ENCODE measurements around the gene SMARCA2. TPM values are rescaled to one million over a fixed set of nuclear protein-coding genes. Genes with fewer than 3 reads are reported as not detected.
"Not testable (repeated sequence)": the region's sequence is repeated elsewhere in the genome, so short reads cannot be mapped to it uniquely, and the experiment has no call there.

The SMARCA2 gene
- total RNA-seq, 1 donor from 2014 or later = 91.4 TPM

DNA sequence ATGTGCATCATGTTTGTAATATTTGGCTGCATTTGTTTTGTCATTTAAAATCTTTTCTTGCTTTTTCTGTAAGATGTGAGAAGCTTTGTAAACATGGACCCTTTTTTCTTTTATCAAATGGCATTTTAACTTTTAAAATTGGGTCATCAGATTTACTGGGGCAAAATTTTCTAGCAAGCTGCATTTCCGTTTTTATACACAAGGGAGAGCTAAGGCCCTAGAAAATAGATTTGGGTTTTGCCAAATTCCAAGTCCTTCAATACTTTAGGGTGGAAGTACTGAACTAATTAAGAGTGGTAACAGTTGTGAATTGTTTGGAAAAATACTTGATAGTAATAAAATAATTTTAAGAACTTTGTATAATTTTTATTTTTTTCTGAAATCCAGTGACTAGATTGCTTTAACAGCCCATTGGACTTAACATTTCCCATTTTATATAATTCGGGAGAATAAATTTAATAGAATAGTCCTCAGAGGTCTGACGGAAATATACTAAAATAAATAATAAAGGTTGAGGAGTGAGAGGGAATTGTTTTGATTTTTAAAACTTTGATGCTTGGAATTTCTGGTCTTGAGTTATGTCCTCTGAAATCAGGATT is 117.4 kb downstream of the SMARCA2 start:
- Mint-ChIP-seq H3K4me1 (peaks cover 4% of the 10 kb centered on the region), H3K4me3 (no peak overlapping the region), H3K27me3 (no peaks in the 10 kb centered on the region), H3K36me3 (ENCODE audit: low read depth) (peaks cover 33% of the 10 kb centered on the region), H3K27ac (no peak overlapping the region), H3K9me3 (no peaks in the 10 kb centered on the region)
- intact Hi-C loops (cut with micrococcal nuclease) = loop anchor here (1.0 to 5.0 kb wide), 2 partner anchors 47 to 220 kb away; no protein-coding TSS in a partner anchor
- DNase-seq = no peak

DNA sequence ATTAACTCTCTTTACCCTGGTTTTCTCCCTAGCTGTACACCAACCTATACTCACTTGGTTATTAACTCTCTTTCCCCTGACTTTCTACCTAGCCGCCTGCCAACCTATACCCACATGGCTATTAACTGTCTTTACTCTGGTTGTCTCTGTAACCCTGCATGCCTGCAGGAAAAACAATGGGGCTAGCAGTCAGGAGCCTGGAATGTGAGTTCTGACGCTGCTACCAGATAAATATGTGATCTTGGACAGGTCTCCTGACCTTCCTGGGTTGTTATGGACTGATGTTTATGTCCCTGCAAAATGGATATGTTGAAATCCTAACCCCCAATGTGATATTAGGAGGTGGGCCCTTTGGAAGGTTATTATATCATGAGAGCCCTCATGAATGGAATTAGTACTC is 119.2 kb downstream of the SMARCA2 start:
- Mint-ChIP-seq H3K9me3 (no peaks in the 10 kb centered on the region), H3K4me1 (peaks cover 4% of the 10 kb centered on the region), H3K4me3 (no peak overlapping the region), H3K27ac (no peak overlapping the region), H3K36me3 (ENCODE audit: low read depth) (peaks cover 39% of the 10 kb centered on the region), H3K27me3 (no peaks in the 10 kb centered on the region)
- DNase-seq = no peak
- intact Hi-C loops (cut with micrococcal nuclease) = loop anchor here (5.0 kb wide), 1 partner anchor 218 kb away; no protein-coding TSS in a partner anchor

GRCh38 chr9:2138646-2139045 is 123.5 kb downstream of the SMARCA2 start:
- peaks cover 4% of the 10 kb centered on the region for H3K4me1 Mint-ChIP-seq
- H3K27ac Mint-ChIP-seq = no peak overlapping the region
- H3K27me3 Mint-ChIP-seq = no peaks in the 10 kb centered on the region
- no peak overlapping the region for H3K4me3 Mint-ChIP-seq
- no peak for DNase-seq
- no peaks in the 10 kb centered on the region for H3K9me3 Mint-ChIP-seq
- intact Hi-C loops (cut with micrococcal nuclease) = loop anchor here (5.0 kb wide), 1 partner anchor 104 kb away; no protein-coding TSS in a partner anchor
- H3K36me3 Mint-ChIP-seq (ENCODE audit: low read depth) = peaks cover 51% of the 10 kb centered on the region

DNA sequence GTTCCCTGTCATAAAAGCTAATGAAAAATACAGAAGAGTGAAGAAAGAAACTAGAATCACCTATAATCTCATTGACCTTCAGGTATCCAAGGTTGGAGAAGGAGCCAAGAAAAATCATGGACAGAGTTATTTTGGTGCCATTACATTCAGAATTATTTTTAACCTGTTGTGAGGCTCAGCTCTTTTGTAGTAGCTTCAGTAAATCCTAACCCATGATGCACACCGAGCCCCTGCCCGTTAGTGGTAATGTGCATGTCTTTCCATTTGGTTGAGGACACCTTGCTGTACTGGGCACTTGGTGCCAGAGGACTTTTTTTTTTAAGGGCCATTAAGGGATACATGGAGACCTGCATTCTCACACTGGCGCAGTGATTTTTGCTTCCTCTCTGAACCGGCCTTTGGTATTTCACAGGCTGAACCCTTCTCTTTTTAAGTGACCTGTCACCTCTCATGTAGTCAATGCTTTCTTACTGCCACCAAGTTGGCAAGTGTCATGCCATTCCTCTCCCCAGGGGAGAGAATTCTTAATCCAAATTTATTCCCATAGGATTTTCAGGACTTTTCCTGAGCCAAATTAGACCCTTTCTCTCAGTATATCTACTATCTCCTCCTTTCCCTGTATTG is 125.6 kb downstream of the SMARCA2 start:
- no peak overlapping the region for H3K4me3 Mint-ChIP-seq
- intact Hi-C loops (cut with micrococcal nuclease) = no loop called here
- no peak overlapping the region for H3K27ac Mint-ChIP-seq
- H3K4me1 Mint-ChIP-seq = peaks cover 4% of the 10 kb centered on the region
- peaks cover 47% of the 10 kb centered on the region for H3K36me3 Mint-ChIP-seq (ENCODE audit: low read depth)
- H3K27me3 Mint-ChIP-seq = no peaks in the 10 kb centered on the region
- DNase-seq = no peak
- H3K9me3 Mint-ChIP-seq = no peaks in the 10 kb centered on the region

DNA sequence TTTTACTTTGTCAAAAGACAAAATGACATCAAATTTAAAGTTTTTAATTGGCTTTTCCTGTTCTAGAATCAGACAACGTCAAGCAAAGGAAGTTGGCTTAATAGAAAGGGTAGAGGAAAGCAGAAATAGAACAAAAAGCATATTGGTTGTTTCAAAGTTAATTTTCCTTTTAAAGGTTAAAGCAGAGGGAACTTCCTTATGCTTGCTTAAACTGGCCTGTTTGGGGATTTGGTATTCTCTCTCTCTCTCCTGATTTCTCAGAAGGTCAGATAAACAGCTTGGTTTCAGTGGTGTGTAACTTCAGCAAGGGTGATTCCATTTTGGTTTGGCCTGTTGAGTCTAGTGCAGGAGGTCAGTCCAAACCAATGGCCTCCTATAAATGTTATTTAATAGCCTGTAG is 127.1 kb downstream of the SMARCA2 start:
- Mint-ChIP-seq H3K27me3 (no peaks in the 10 kb centered on the region), H3K36me3 (ENCODE audit: low read depth) (peaks cover 47% of the 10 kb centered on the region), H3K4me1 (peaks cover 4% of the 10 kb centered on the region), H3K4me3 (no peak overlapping the region), H3K27ac (no peak overlapping the region), H3K9me3 (no peaks in the 10 kb centered on the region)
- intact Hi-C loops (cut with micrococcal nuclease) = no loop called here
- no peak for DNase-seq

DNA sequence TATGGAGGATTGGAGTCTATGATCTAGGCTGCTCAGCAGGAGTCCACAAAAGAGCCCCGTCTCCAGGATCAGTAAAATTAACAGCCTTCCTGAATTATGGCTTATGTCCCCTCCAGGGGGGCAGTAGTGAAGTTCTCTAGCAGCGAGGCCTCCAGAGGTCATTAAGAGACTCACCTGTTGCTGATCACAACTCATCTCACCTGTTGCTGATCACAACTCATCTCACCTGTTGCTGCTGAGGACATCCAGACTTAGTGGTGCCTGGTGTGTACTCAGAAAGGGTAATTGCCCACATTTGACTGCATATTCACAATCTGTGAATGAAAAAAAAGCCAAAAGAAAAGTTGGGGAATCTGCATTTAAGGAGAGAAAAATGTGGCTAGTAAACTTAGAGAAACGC is 129.5 kb downstream of the SMARCA2 start:
- no peak overlapping the region for H3K27ac Mint-ChIP-seq
- H3K36me3 Mint-ChIP-seq (ENCODE audit: low read depth) = peaks cover 44% of the 10 kb centered on the region
- intact Hi-C loops (cut with micrococcal nuclease) = no loop called here
- no peak overlapping the region for H3K4me3 Mint-ChIP-seq
- no peak for DNase-seq
- H3K4me1 Mint-ChIP-seq = peaks cover 4% of the 10 kb centered on the region
- H3K9me3 Mint-ChIP-seq = peaks cover 4% of the 10 kb centered on the region
- H3K27me3 Mint-ChIP-seq = no peaks in the 10 kb centered on the region

- Mint-ChIP-seq H3K4me1 (peaks cover 6% of the 10 kb centered on the region), H3K27me3 (no peaks in the 10 kb centered on the region), H3K9me3 (peaks cover 9% of the 10 kb centered on the region), H3K36me3 (ENCODE audit: low read depth) (peaks cover 49% of the 10 kb centered on the region), H3K27ac (no peak overlapping the region), H3K4me3 (no peak overlapping the region)
- intact Hi-C loops (cut with micrococcal nuclease) = no loop called here
- no peak for DNase-seq
Observed at GRCh38 chr9:2145746-2146145, 130.6 kb downstream of the SMARCA2 start.

- H3K27me3 Mint-ChIP-seq; H3K9me3 Mint-ChIP-seq; H3K27ac Mint-ChIP-seq; DNase-seq; intact Hi-C loops (cut with micrococcal nuclease); H3K4me3 Mint-ChIP-seq; H3K4me1 Mint-ChIP-seq: not testable (repeated sequence)
- H3K36me3 Mint-ChIP-seq (ENCODE audit: low read depth) = peaks cover 49% of the 10 kb centered on the region
Observed at GRCh38 chr9:2146700-2147099, 131.6 kb downstream of the SMARCA2 start.

DNA sequence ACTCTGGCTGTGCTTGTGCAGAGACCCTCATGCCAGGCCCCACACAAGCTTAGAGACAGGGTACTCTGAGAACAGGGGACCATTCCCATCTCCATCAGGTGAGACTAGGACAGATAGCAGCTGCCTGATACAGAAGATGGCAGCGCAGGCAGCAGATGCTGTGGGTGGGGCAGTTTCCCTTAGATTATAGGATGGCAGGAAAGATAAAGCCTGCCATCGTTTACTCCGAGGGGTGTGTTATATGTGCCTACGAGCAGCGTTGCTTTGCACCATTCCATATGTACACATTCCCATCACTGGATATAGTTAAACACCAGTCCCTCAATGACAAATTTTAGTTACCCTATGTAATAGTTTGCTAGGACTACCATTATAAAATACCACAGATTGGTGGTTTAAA is 135.2 kb downstream of the SMARCA2 start:
- Mint-ChIP-seq H3K9me3 (peaks cover 9% of the 10 kb centered on the region), H3K4me1 (peaks cover 6% of the 10 kb centered on the region), H3K27me3 (no peaks in the 10 kb centered on the region), H3K27ac (no peak overlapping the region), H3K4me3 (no peak overlapping the region), H3K36me3 (ENCODE audit: low read depth) (peaks cover 37% of the 10 kb centered on the region)
- no peak for DNase-seq
- intact Hi-C loops (cut with micrococcal nuclease) = loop anchor here (10.0 kb wide), 2 partner anchors 474 to 504 kb away; partner anchors contain the start of gene VLDLR

GRCh38 chr9:2151171-2151570 is 136.0 kb downstream of the SMARCA2 start:
- peaks cover 37% of the 10 kb centered on the region for H3K36me3 Mint-ChIP-seq (ENCODE audit: low read depth)
- H3K27me3 Mint-ChIP-seq = no peaks in the 10 kb centered on the region
- peaks cover 6% of the 10 kb centered on the region for H3K4me1 Mint-ChIP-seq
- peaks cover 9% of the 10 kb centered on the region for H3K9me3 Mint-ChIP-seq
- intact Hi-C loops (cut with micrococcal nuclease) = loop anchor here (10.0 kb wide), 2 partner anchors 474 to 504 kb away; partner anchors contain the start of gene VLDLR
- peak overlapping the region; percentile 20 for H3K27ac Mint-ChIP-seq
- no peak for DNase-seq
- H3K4me3 Mint-ChIP-seq = no peak overlapping the region

- H3K4me1 Mint-ChIP-seq = peaks cover 18% of the 10 kb centered on the region
- no peak overlapping the region for H3K27ac Mint-ChIP-seq
- intact Hi-C loops (cut with micrococcal nuclease) = loop anchor here (10.0 kb wide), 2 partner anchors 472 to 502 kb away; partner anchors contain the start of gene VLDLR
- peaks cover 27% of the 10 kb centered on the region for H3K36me3 Mint-ChIP-seq (ENCODE audit: low read depth)
- no peak overlapping the region for H3K4me3 Mint-ChIP-seq
- no peaks in the 10 kb centered on the region for H3K27me3 Mint-ChIP-seq
- peaks cover 9% of the 10 kb centered on the region for H3K9me3 Mint-ChIP-seq
- no peak for DNase-seq
Observed at GRCh38 chr9:2152966-2153629, 138.0 kb downstream of the SMARCA2 start.

- Mint-ChIP-seq H3K4me1 (peaks cover 23% of the 10 kb centered on the region), H3K4me3 (no peak overlapping the region), H3K27ac (no peak overlapping the region), H3K36me3 (ENCODE audit: low read depth) (peaks cover 27% of the 10 kb centered on the region), H3K27me3 (no peaks in the 10 kb centered on the region), H3K9me3 (peaks cover 8% of the 10 kb centered on the region)
- DNase-seq = no peak
- intact Hi-C loops (cut with micrococcal nuclease) = loop anchor here (10.0 kb wide), 2 partner anchors 471 to 501 kb away; partner anchors contain the start of gene VLDLR
Observed at GRCh38 chr9:2153630-2154217, 138.6 kb downstream of the SMARCA2 start.

DNA sequence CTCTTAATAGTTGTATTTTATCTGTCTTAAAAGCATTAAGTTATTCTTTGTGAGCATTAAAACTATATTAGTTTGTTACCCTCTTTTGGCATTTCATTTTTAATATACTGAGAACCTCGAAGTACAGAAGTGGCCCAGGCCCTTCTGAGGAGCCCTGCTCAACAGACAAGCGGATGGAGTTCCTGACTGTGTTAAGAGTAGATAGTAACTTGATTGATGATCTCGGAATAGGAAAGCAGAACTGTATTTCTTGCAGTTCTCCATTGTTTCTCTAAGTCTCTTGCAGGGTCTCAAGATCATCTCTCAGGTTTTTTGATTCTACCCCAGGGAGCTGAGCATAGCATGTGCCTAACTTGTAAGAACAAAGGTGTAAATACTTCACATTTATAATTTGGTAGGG is 139.6 kb downstream of the SMARCA2 start:
- no peak for DNase-seq
- peaks cover 24% of the 10 kb centered on the region for H3K36me3 Mint-ChIP-seq (ENCODE audit: low read depth)
- peaks cover 27% of the 10 kb centered on the region for H3K4me1 Mint-ChIP-seq
- H3K9me3 Mint-ChIP-seq = peaks cover 5% of the 10 kb centered on the region
- H3K27me3 Mint-ChIP-seq = no peaks in the 10 kb centered on the region
- H3K4me3 Mint-ChIP-seq = no peak overlapping the region
- intact Hi-C loops (cut with micrococcal nuclease) = loop anchor here (5.0 to 10.0 kb wide), 3 partner anchors 137 to 500 kb away; partner anchors contain the start of genes SMARCA2 and VLDLR
- no peak overlapping the region for H3K27ac Mint-ChIP-seq

All from activated CD4-positive, alpha-beta T cell treated with anti-CD3 and anti-CD28 coated beads, Interleukin-2, amount 10 ng/mL, durations not matched to agents 24 days and 14 days (primary cell).